H1 (cell line): Measurements from ENCODE around the gene LTA. TPM values are rescaled to one million over a fixed set of nuclear protein-coding genes. Genes with fewer than 3 reads are reported as not detected.

Experiments used
- CTCF ChIA-PET: fragments of 300-600 bp; sonication (Branson Sonifier 250); formaldehyde crosslinking; loops from one replicate; lab custom pipeline; 2021; ENCODE audit not compliant: partially characterized antibody; lab: Charles Lee
- POLR2A ChIA-PET: fragments of 300-600 bp; sonication (Branson Sonifier 250); formaldehyde crosslinking; loops from one replicate; lab custom pipeline; 2021; ENCODE audit warnings: inconsistent platforms; ENCODE audit not compliant: partially characterized antibody; lab: Charles Lee
- DNase-seq, 2 experiments: peaks; one replicate each; pipeline versions ENCODE4 v3.0.0 to v3.0.0-alpha.2; 2010 to 2022; ENCODE audit warnings: low spot score in 2 of 2, low read depth in 1 of 2, mixed read lengths in 1 of 2
- FAIRE-seq: peaks from 2 replicates; lab custom pipeline; 2011; peaks lifted over from hg19 to GRCh38; lab: Jason Lieb, UNC
- H2AFZ ChIP-seq: 2 replicates; pipeline ENCODE4 v1.8.1; 2012; ENCODE audit warnings: low read length, inconsistent platforms
- H2AK5ac ChIP-seq: 2 replicates; pipeline ENCODE4 v1.6.1; 2013; ENCODE audit warnings: low read depth, low read length
- H2BK120ac ChIP-seq: replicated peaks from 2 replicates; pipeline ENCODE3; 2013; ENCODE audit warnings: low read depth, low read length, inconsistent platforms
- H2BK12ac ChIP-seq: 2 replicates; pipeline ENCODE4 v1.6.1; 2013; ENCODE audit warnings: low read depth, low read length
- H2BK15ac ChIP-seq: 2 replicates; pipeline ENCODE4 v1.6.1; 2013; ENCODE audit warnings: low read length
- H2BK20ac ChIP-seq: 2 replicates; pipeline ENCODE4 v1.6.1; 2013; ENCODE audit warnings: low read length
- H2BK5ac ChIP-seq: 2 replicates; pipeline ENCODE4 v1.6.1; 2013; ENCODE audit warnings: low read depth, low read length
- H3K14ac ChIP-seq: 2 replicates; pipeline ENCODE4 v1.6.1; 2013; ENCODE audit warnings: inconsistent platforms; ENCODE audit not compliant: insufficient read length
- H3K18ac ChIP-seq: 2 replicates; pipeline ENCODE4 v1.6.1; 2013; ENCODE audit warnings: low read length; ENCODE audit errors: extremely low read depth
- H3K23ac ChIP-seq: 2 replicates; pipeline ENCODE4 v1.6.1; 2013; ENCODE audit warnings: inconsistent platforms; ENCODE audit not compliant: insufficient read length
- H3K23me2 ChIP-seq: 2 replicates; pipeline ENCODE4 v1.6.1; 2013; ENCODE audit warnings: low read depth, low read length
- H3K27ac ChIP-seq: 2 replicates; pipeline ENCODE4 v1.6.1; 2011; ENCODE audit warnings: low read depth, low read length, inconsistent platforms
- H3K27me3 ChIP-seq, 4 experiments: replicated peaks in 1 of 4; 1 replicate in 1 of 4; 2 replicates in 3 of 4; pipeline versions ENCODE4 v1.6.1 to v1.8.1; 2011 to 2013; ENCODE audit warnings: low read length in 3 of 4, mild to moderate bottlenecking in 3 of 4, inconsistent platforms in 2 of 4, mixed read lengths in 2 of 4, moderate library complexity in 1 of 4; ENCODE audit not compliant: control insufficient read depth in 3 of 4, insufficient read depth in 3 of 4; ENCODE audit errors: extremely low read depth in 1 of 4
- H3K36me3 ChIP-seq, 4 experiments: 2 replicates each; pipeline versions ENCODE4 v1.6.1 to v1.8.1; 2011 to 2013; ENCODE audit warnings: mild to moderate bottlenecking in 4 of 4, low read length in 3 of 4, moderate library complexity in 2 of 4, control low read depth in 1 of 4, inconsistent platforms in 1 of 4; ENCODE audit not compliant: insufficient read depth in 4 of 4, control insufficient read depth in 2 of 4
- H3K4ac ChIP-seq: replicated peaks from 2 replicates; pipeline ENCODE3; 2013; ENCODE audit warnings: low read length, low read depth, mixed read lengths, inconsistent platforms; ENCODE audit not compliant: insufficient read length
- H3K4me1 ChIP-seq, 4 experiments: replicated peaks in 1 of 4; 1 replicate in 1 of 4; 2 replicates in 3 of 4; pipeline versions ENCODE4 v1.6.1 to v1.8.1; 2011 to 2013; ENCODE audit warnings: low read length in 3 of 4, inconsistent platforms in 2 of 4, mixed read lengths in 1 of 4; ENCODE audit not compliant: insufficient read depth in 4 of 4, control insufficient read depth in 3 of 4
- H3K4me2 ChIP-seq, 2 experiments: 2 replicates each; pipeline versions ENCODE4 v1.6.1 to v1.8.1; 2011 to 2013; ENCODE audit warnings: low read depth in 2 of 2, low read length in 2 of 2, control low read depth in 1 of 2, inconsistent platforms in 1 of 2, mild to moderate bottlenecking in 1 of 2; ENCODE audit not compliant: insufficient read depth in 1 of 2
- H3K4me3 ChIP-seq, 4 experiments: fragments of 200-600, 300-600 bp in 1 of 4; sonication (generic), shearing (Covaris generic), sonication (Bioruptor Twin) in 1 of 4; 2 replicates each; pipeline versions ENCODE4 v1.5.1 to v1.8.1; 2011 to 2016; ENCODE audit warnings: low read length in 4 of 4, low read depth in 3 of 4, control low read depth in 2 of 4, inconsistent platforms in 2 of 4, mild to moderate bottlenecking in 2 of 4, mixed read lengths in 1 of 4, moderate library complexity in 1 of 4; ENCODE audit not compliant: insufficient read depth in 2 of 4; ENCODE audit errors: extremely low read depth in 1 of 4
- H3K56ac ChIP-seq: replicated peaks from 2 replicates; pipeline ENCODE3; 2013; ENCODE audit warnings: low read depth, mild to moderate bottlenecking, mixed read lengths, low read length, inconsistent platforms; ENCODE audit not compliant: insufficient read length
- H3K79me1 ChIP-seq: 2 replicates; pipeline ENCODE4 v1.6.1; 2013; ENCODE audit warnings: low read depth, low read length, control low read depth
- H3K79me2 ChIP-seq, 2 experiments: 2 replicates each; pipeline versions ENCODE4 v1.6.1 to v1.8.1; 2012 to 2013; ENCODE audit warnings: low read length in 2 of 2, mild to moderate bottlenecking in 2 of 2, inconsistent platforms in 1 of 2; ENCODE audit not compliant: insufficient read depth in 2 of 2, control insufficient read depth in 1 of 2
- H3K9ac ChIP-seq, 4 experiments: replicated peaks in 1 of 4; 1 replicate in 1 of 4; 2 replicates in 3 of 4; pipeline versions ENCODE4 v1.6.1 to v1.8.1; 2011 to 2013; ENCODE audit warnings: low read depth in 3 of 4, low read length in 3 of 4, control low read depth in 2 of 4, mild to moderate bottlenecking in 2 of 4, moderate library complexity in 2 of 4, inconsistent platforms in 1 of 4; ENCODE audit errors: extremely low read depth in 1 of 4
- H3K9me3 ChIP-seq, 2 experiments: 2 replicates each; pipeline versions ENCODE4 v1.6.1 to v1.8.1; 2012 to 2013; ENCODE audit warnings: mild to moderate bottlenecking in 2 of 2, moderate library complexity in 2 of 2, control low read depth in 1 of 2, inconsistent platforms in 1 of 2, low read depth in 1 of 2, low read length in 1 of 2, mixed read lengths in 1 of 2; ENCODE audit not compliant: insufficient read depth in 2 of 2
- H4K20me1 ChIP-seq, 2 experiments: replicated peaks in 1 of 2; 2 replicates each; pipeline versions ENCODE3 to v1.8.1; 2011 to 2013; ENCODE audit warnings: inconsistent platforms in 2 of 2, low read length in 2 of 2, mild to moderate bottlenecking in 1 of 2; ENCODE audit not compliant: insufficient read depth in 2 of 2, control insufficient read depth in 1 of 2
- H4K5ac ChIP-seq: 2 replicates; pipeline ENCODE4 v1.6.1; 2013; ENCODE audit warnings: low read length, low read depth, mixed read lengths, inconsistent platforms; ENCODE audit not compliant: insufficient read length
- H4K8ac ChIP-seq: 2 replicates; pipeline ENCODE4 v1.8.0; 2013; ENCODE audit warnings: mild to moderate bottlenecking, moderate library complexity, low read length, inconsistent platforms; ENCODE audit not compliant: insufficient read depth; ENCODE audit errors: extremely low read depth
- H4K91ac ChIP-seq: replicated peaks from 2 replicates; pipeline ENCODE3; 2013; ENCODE audit warnings: low read length, mixed read lengths, inconsistent platforms; ENCODE audit not compliant: insufficient read length
- ASH2L ChIP-seq: fragments of 200-600, 300-600 bp; sonication (generic); IDR thresholded peaks from one replicate; pipeline ENCODE4 v1.7.1; 2017; ENCODE audit warnings: low read length
- BACH1 ChIP-seq: IDR thresholded peaks from 2 replicates; pipeline ENCODE4 v1.6.1; 2012; ENCODE audit warnings: low read length, improper control_type of control experiment
- CREB1 ChIP-seq: IDR thresholded peaks from 2 replicates; pipeline ENCODE4 v1.6.1; 2012; ENCODE audit warnings: inconsistent platforms
- KDM4A ChIP-seq: IDR thresholded peaks from one replicate; pipeline ENCODE4 v1.7.1; 2012; ENCODE audit warnings: low read depth, mild to moderate bottlenecking, moderate library complexity, low read length, inconsistent platforms; ENCODE audit not compliant: severe bottlenecking
- MAFK ChIP-seq: IDR thresholded peaks from 2 replicates; pipeline ENCODE4 v1.6.1; 2012; ENCODE audit warnings: low read depth, mild to moderate bottlenecking, improper control_type of control experiment, low read length
- PHF8 ChIP-seq: fragments of 200-600 bp; sonication (generic); conservative IDR thresholded peaks from 2 replicates; pipeline ENCODE4 v1.7.1; 2012; ENCODE audit warnings: low read depth, mild to moderate bottlenecking, inconsistent platforms, low read length, moderate library complexity
- POLR2AphosphoS5 ChIP-seq: IDR thresholded peaks from 2 replicates; pipeline ENCODE4 v1.6.1; 2011; ENCODE audit warnings: low read depth, low read length
- RBBP5 ChIP-seq: IDR thresholded peaks from 2 replicates; pipeline ENCODE4 v1.7.1; 2012; ENCODE audit warnings: low read depth, mild to moderate bottlenecking, inconsistent platforms, low read length, moderate library complexity, borderline replicate concordance
- RNF2 ChIP-seq: fragments of 200-900, 300-1000 bp; sonication (generic); IDR thresholded peaks from 2 replicates; pipeline ENCODE4 v1.7.1; 2016; ENCODE audit warnings: borderline replicate concordance, low read depth, mild to moderate bottlenecking, antibody characterized with exemption, low read length; ENCODE audit not compliant: poor library complexity, severe bottlenecking; ENCODE audit errors: missing control alignments
- SIRT6 ChIP-seq: IDR thresholded peaks from one replicate; pipeline ENCODE4 v1.7.1; 2012; ENCODE audit warnings: low read length, inconsistent platforms
- TAF1 ChIP-seq: IDR thresholded peaks from 2 replicates; pipeline ENCODE4 v1.6.1; 2011; ENCODE audit warnings: mild to moderate bottlenecking, low read depth, low read length
- YY1 ChIP-seq: IDR thresholded peaks from 2 replicates; pipeline ENCODE4 v1.6.1; 2011; ENCODE audit warnings: low read depth, mild to moderate bottlenecking, low read length
- WGBS, 2 experiments: shearing (Covaris generic) in 1 of 2; methylation state at CpG; one replicate each; pipeline versions ENCODE4 v1.1.6 to v1.1.7; 2013 to 2015; ENCODE audit warnings: low lambda C conversion rate in 2 of 2, mixed read lengths in 2 of 2, inconsistent platforms in 1 of 2, low coverage in 1 of 2, missing lambda C conversion rate in 1 of 2; ENCODE audit not compliant: insufficient replicate concordance in 2 of 2, insufficient coverage in 1 of 2, insufficient read length in 1 of 2; ENCODE audit errors: extremely low coverage in 1 of 2, missing lambda C conversion rate in 1 of 2; 5-methylcytosine and 5-hydroxymethylcytosine counted together
- polyA plus RNA-seq, 7 experiments: library from polyadenylated mRNA; depleted of rRNA in 3 of 7; stranded (reverse) in 5 of 7; unstranded in 2 of 7; fragments of >200 nt in 5 of 7; fragments of 200-250 nt in 2 of 7; gene quantifications; 1 replicate in 5 of 7; 2 replicates in 1 of 7; 4 replicates in 1 of 7; pipeline versions ENCODE4 v1.2.1 to v1.2.3, GENCODE V29; 2011 to 2013; ENCODE audit warnings: missing spikeins in 2 of 7, mixed read lengths in 2 of 7
- total RNA-seq: library from RNA; stranded (reverse); fragmentation: NEBNext Ultra II Directional; extraction: Animal tissue kit (Norgen Biotek cat#: 25700); gene quantifications from 2 replicates; pipeline ENCODE4 v1.2.1, GENCODE V29; 2021

Gene LTA
- total and polyA plus RNA-seq, 2 of the 8 experiments (the other 6 are each of a cell fraction or from before 2014, with no cell fraction given), result not detected

- peak; percentile 38 to 96 for DNase-seq
- peak; percentile 88 for TF ChIP-seq BACH1
- TF ChIP-seq TAF1, result peak; percentile 51
- no peak for TF ChIP-seq RNF2
- TF ChIP-seq YY1, result no peak
- TF ChIP-seq ASH2L, result peak; percentile 96
- peak; percentile 37; the same call in 1 of the 2 replicates for TF ChIP-seq PHF8
- TF ChIP-seq CREB1, result peak; percentile 82
- peak; percentile 98 for TF ChIP-seq KDM4A
- TF ChIP-seq SIRT6, result no peak
- no peak for TF ChIP-seq MAFK
- TF ChIP-seq RBBP5, result peak; percentile 96
- TF ChIP-seq POLR2AphosphoS5, result 0 out of 2 replicates have a peak, but pooled peaks have one; percentile 34
Observed at GRCh38 chr6:31580807-31581433, 8.8 kb downstream of the LTA start.

More at GRCh38 chr6:31580807-31581433, 8.8 kb downstream of the LTA start:
- Histone ChIP-seq H3K4me2 (peak overlapping the region; percentile 62 to 84), H2AFZ (peak overlapping the region; percentile 94), H3K56ac (peak overlapping the region; percentile 32), H2BK12ac (peak overlapping the region; percentile 60; the same call in 1 of the 2 replicates), H2BK120ac (no peak overlapping the region), H3K27ac (no peak overlapping the region), H3K9ac (peak overlapping the region; percentile 22 to 57 (median 44); a peak in 6 of 7 replicates), H3K23ac (no peak overlapping the region), H3K27me3 (peaks cover 0 to 8% (median 7%) of the 10 kb centered on the region in 4 experiments; a peak in 5 of 7 replicates), H2BK20ac (0 out of 2 replicates have a peak overlapping the region, but pooled peaks have one; percentile 3), H3K4ac (peak overlapping the region; percentile 61), H4K5ac (no peak overlapping the region), H4K20me1 (no peaks in the 10 kb centered on the region), H2BK5ac (peak overlapping the region; percentile 75; the same call in 1 of the 2 replicates), H2AK5ac (no peak overlapping the region), H3K36me3 (no peaks in the 10 kb centered on the region), H3K14ac (no peak overlapping the region), H3K79me1 (no peaks in the 10 kb centered on the region), H3K9me3 (no peaks in the 10 kb centered on the region), H3K4me1 (peaks cover 0 to 6% (median 6%) of the 10 kb centered on the region in 4 experiments; a peak in 6 of 7 replicates), H3K23me2 (peaks cover 9% of the 10 kb centered on the region; the same call in 1 of the 2 replicates), H4K8ac (peak overlapping the region; percentile 58; the same call in 1 of the 2 replicates), H3K79me2 (no peaks in the 10 kb centered on the region), H3K4me3 (peak overlapping the region; percentile 54 to 89 (median 80)), H3K18ac (peak overlapping the region; percentile 93), H2BK15ac (peak overlapping the region; percentile 31; the same call in 1 of the 2 replicates), H4K91ac (peak overlapping the region; percentile 61)
- ChIA-PET POLR2A (interaction anchor here (1.0 to 12.2 kb wide), 15 partner anchors 9 to 139 kb away, joined by 3 to 110 read pairs (median 5); partner anchors contain the start of genes ATP6V1G2, C6orf47, DDX39B and MCCD1), CTCF (interaction anchor here (0.7 to 19.2 kb wide), 14 partner anchors 12 to 160 kb away, joined by 3 to 640 read pairs (median 6); partner anchors contain the start of genes ATP6V1G2, DDX39B, LST1 and LTB)
- no peak for FAIRE-seq
- 4% methylated on average over 57 of the region's 62 CpGs; no CpG with 5 or more reads in 1 of the 2 experiments for WGBS, 2 experiments
